Skeletal muscle satellite cell (primary cell): ENCODE results near the gene XRN1.
"Not testable (repeated sequence)": the region's sequence is repeated elsewhere in the genome, so short reads cannot be mapped to it uniquely, and the experiment has no call there.

ENCODE experiments used
- H3K27me3 ChIP-seq: 2 replicates; pipeline ENCODE4 v1.7.0; 2013; ENCODE audit warnings: low read length; ENCODE audit not compliant: control insufficient read depth, insufficient read depth
- H3K36me3 ChIP-seq: 2 replicates; pipeline ENCODE4 v1.7.0; 2013; ENCODE audit warnings: mild to moderate bottlenecking, control low read depth, low read length; ENCODE audit not compliant: insufficient read depth
- H3K4me1 ChIP-seq: 2 replicates; pipeline ENCODE4 v1.7.0; 2013; ENCODE audit warnings: low read length; ENCODE audit not compliant: control insufficient read depth, insufficient read depth
- H3K4me2 ChIP-seq: 2 replicates; pipeline ENCODE4 v1.7.0; 2013; ENCODE audit warnings: mild to moderate bottlenecking, low read length
- H3K4me3 ChIP-seq: 2 replicates; pipeline ENCODE4 v1.7.0; 2013; ENCODE audit warnings: low read length
- H3K9ac ChIP-seq: 2 replicates; pipeline ENCODE4 v1.7.0; 2013; ENCODE audit warnings: mild to moderate bottlenecking, low read depth, low read length, moderate library complexity
- H3K9me3 ChIP-seq: replicated peaks from 2 replicates; pipeline ENCODE4 v1.7.0; 2013; ENCODE audit warnings: mild to moderate bottlenecking, control low read depth, low read length

Gene XRN1

GRCh38 chr3:142359367-142359766 lies 88.5 kb downstream of the XRN1 start:
- no peak overlapping the region for H3K9ac ChIP-seq

GRCh38 chr3:142356818-142357217 lies 91.0 kb downstream of the XRN1 start:
- Histone ChIP-seq H3K4me1 (no peaks in the 10 kb centered on the region), H3K27me3 (no peaks in the 10 kb centered on the region), H3K9me3 (no peaks in the 10 kb centered on the region), H3K9ac (no peak overlapping the region), H3K4me2 (no peak overlapping the region), H3K4me3 (no peak overlapping the region), H3K36me3 (peaks cover 66% of the 10 kb centered on the region)

More at GRCh38 chr3:142359367-142359766, 88.5 kb downstream of the XRN1 start:
- Histone ChIP-seq H3K4me3 (no peak overlapping the region), H3K4me2 (no peak overlapping the region), H3K27me3 (no peaks in the 10 kb centered on the region), H3K4me1 (no peaks in the 10 kb centered on the region), H3K9me3 (no peaks in the 10 kb centered on the region), H3K36me3 (peaks cover 68% of the 10 kb centered on the region)

GRCh38 chr3:142355692-142356091 lies 92.1 kb downstream of the XRN1 start:
- Histone ChIP-seq H3K4me3 (no peak overlapping the region), H3K9ac (no peak overlapping the region), H3K9me3 (no peaks in the 10 kb centered on the region), H3K4me2 (no peak overlapping the region), H3K36me3 (peaks cover 66% of the 10 kb centered on the region), H3K27me3 (no peaks in the 10 kb centered on the region), H3K4me1 (no peaks in the 10 kb centered on the region)

- H3K27me3 ChIP-seq: no peaks in the 10 kb centered on the region
- H3K4me1 ChIP-seq: no peaks in the 10 kb centered on the region
- no peaks in the 10 kb centered on the region for H3K9me3 ChIP-seq
- no peak overlapping the region for H3K9ac ChIP-seq
- no peak overlapping the region for H3K4me2 ChIP-seq
- H3K4me3 ChIP-seq: no peak overlapping the region
- peaks cover 65% of the 10 kb centered on the region for H3K36me3 ChIP-seq
Observed at GRCh38 chr3:142354076-142354475, 93.8 kb downstream of the XRN1 start.

- Histone ChIP-seq H3K9ac (no peak overlapping the region), H3K9me3 (no peaks in the 10 kb centered on the region), H3K4me3 (no peak overlapping the region), H3K4me1 (no peaks in the 10 kb centered on the region), H3K36me3 (peaks cover 65% of the 10 kb centered on the region), H3K27me3 (no peaks in the 10 kb centered on the region), H3K4me2 (no peak overlapping the region)
Observed at GRCh38 chr3:142353571-142353970, 94.3 kb downstream of the XRN1 start.

GRCh38 chr3:142352698-142353097 lies 95.1 kb downstream of the XRN1 start:
- not testable (repeated sequence) for H3K27me3 ChIP-seq, H3K4me3 ChIP-seq, H3K4me2 ChIP-seq, H3K9me3 ChIP-seq, H3K4me1 ChIP-seq, H3K9ac ChIP-seq
- H3K36me3 ChIP-seq: peaks cover 69% of the 10 kb centered on the region

GRCh38 chr3:142348460-142348859 lies 99.4 kb downstream of the XRN1 start:
- H3K9me3 ChIP-seq: no peaks in the 10 kb centered on the region
- H3K9ac ChIP-seq: no peak overlapping the region
- H3K4me2 ChIP-seq: no peak overlapping the region
- H3K4me3 ChIP-seq: no peak overlapping the region
- H3K27me3 ChIP-seq: no peaks in the 10 kb centered on the region
- H3K36me3 ChIP-seq: peaks cover 51% of the 10 kb centered on the region
- H3K4me1 ChIP-seq: no peaks in the 10 kb centered on the region

- no peak overlapping the region for H3K9ac ChIP-seq
- H3K36me3 ChIP-seq: peaks cover 28% of the 10 kb centered on the region
- no peaks in the 10 kb centered on the region for H3K27me3 ChIP-seq
- H3K4me2 ChIP-seq: no peak overlapping the region
- H3K9me3 ChIP-seq: no peaks in the 10 kb centered on the region
- no peak overlapping the region for H3K4me3 ChIP-seq
- no peaks in the 10 kb centered on the region for H3K4me1 ChIP-seq
Observed at GRCh38 chr3:142337994-142338393, 109.8 kb downstream of the XRN1 start.

- no peak overlapping the region for H3K9ac ChIP-seq
- no peaks in the 10 kb centered on the region for H3K27me3 ChIP-seq
- peaks cover 42% of the 10 kb centered on the region for H3K36me3 ChIP-seq
- H3K4me1 ChIP-seq: no peaks in the 10 kb centered on the region
- H3K4me2 ChIP-seq: no peak overlapping the region
- no peak overlapping the region for H3K4me3 ChIP-seq
- no peaks in the 10 kb centered on the region for H3K9me3 ChIP-seq
Observed at GRCh38 chr3:142332390-142332789, 115.4 kb downstream of the XRN1 start.

GRCh38 chr3:142324275-142324953 lies 123.4 kb downstream of the XRN1 start:
- H3K9me3 ChIP-seq: not testable (repeated sequence)

GRCh38 chr3:142319912-142320311 lies 127.9 kb downstream of the XRN1 start:
- H3K4me3 ChIP-seq: no peak overlapping the region
- H3K4me2 ChIP-seq: no peak overlapping the region
- no peaks in the 10 kb centered on the region for H3K9me3 ChIP-seq
- no peaks in the 10 kb centered on the region for H3K27me3 ChIP-seq
- peaks cover 35% of the 10 kb centered on the region for H3K4me1 ChIP-seq
- H3K36me3 ChIP-seq: no peaks in the 10 kb centered on the region
- H3K9ac ChIP-seq: no peak overlapping the region

More at GRCh38 chr3:142324275-142324953, 123.4 kb downstream of the XRN1 start:
- H3K4me1 ChIP-seq: peaks cover 13% of the 10 kb centered on the region
- H3K36me3 ChIP-seq, H3K4me2 ChIP-seq, H3K9ac ChIP-seq, H3K4me3 ChIP-seq, H3K27me3 ChIP-seq: not testable (repeated sequence)

- no peaks in the 10 kb centered on the region for H3K27me3 ChIP-seq
- H3K4me2 ChIP-seq: peak overlapping the region; percentile 50
- no peaks in the 10 kb centered on the region for H3K9me3 ChIP-seq
- H3K4me3 ChIP-seq: no peak overlapping the region
- peak overlapping the region; percentile 39 for H3K9ac ChIP-seq
- H3K4me1 ChIP-seq: peaks cover 35% of the 10 kb centered on the region
- no peaks in the 10 kb centered on the region for H3K36me3 ChIP-seq
Observed at GRCh38 chr3:142319094-142319493, 128.7 kb downstream of the XRN1 start.
